ENCODE results near the gene HHIP. TPM values are rescaled to one million over a fixed set of nuclear protein-coding genes. Genes with fewer than 3 reads are reported as not detected.

HHIP gene
- total and polyA plus RNA-seq, 8 donors: 0.12 to 25.3 (median 0.65) TPM

- DNase-seq: no peak
- 54 to 60% methylated on average over 1 of the region's 1 CpG for WGBS, 2 donors
- peaks cover 0 to 12% (median 0%) of the 10 kb centered on the region in 3 donors for H3K4me1 ChIP-seq
- no peaks in the 10 kb centered on the region for H3K9me3 ChIP-seq
- FAIRE-seq: no peak
- H3K27ac ChIP-seq: no peak overlapping the region
- peak in 1 of 4 donors; percentile 31 for ATAC-seq
- no peaks in the 10 kb centered on the region for H3K27me3 ChIP-seq
- H3K36me3 ChIP-seq: no peaks in the 10 kb centered on the region
- intact Hi-C loops (cut with DNase I): no loop called here
- TF ChIP-seq, protein P1, sequence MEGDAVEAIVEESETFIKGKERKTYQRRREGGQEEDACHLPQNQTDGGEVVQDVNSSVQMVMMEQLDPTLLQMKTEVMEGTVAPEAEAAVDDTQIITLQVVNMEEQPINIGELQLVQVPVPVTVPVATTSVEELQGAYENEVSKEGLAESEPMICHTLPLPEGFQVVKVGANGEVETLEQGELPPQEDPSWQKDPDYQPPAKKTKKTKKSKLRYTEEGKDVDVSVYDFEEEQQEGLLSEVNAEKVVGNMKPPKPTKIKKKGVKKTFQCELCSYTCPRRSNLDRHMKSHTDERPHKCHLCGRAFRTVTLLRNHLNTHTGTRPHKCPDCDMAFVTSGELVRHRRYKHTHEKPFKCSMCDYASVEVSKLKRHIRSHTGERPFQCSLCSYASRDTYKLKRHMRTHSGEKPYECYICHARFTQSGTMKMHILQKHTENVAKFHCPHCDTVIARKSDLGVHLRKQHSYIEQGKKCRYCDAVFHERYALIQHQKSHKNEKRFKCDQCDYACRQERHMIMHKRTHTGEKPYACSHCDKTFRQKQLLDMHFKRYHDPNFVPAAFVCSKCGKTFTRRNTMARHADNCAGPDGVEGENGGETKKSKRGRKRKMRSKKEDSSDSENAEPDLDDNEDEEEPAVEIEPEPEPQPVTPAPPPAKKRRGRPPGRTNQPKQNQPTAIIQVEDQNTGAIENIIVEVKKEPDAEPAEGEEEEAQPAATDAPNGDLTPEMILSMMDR (IDR thresholded peaks at IDR 0.05): no peak
- H3K4me3 ChIP-seq: no peak overlapping the region
Observed at GRCh38 chr4:144687466-144687865, 41.5 kb downstream of the HHIP start.

- no peak overlapping the region for H3K4me3 ChIP-seq
- no peak overlapping the region for H3K27ac ChIP-seq
- DNase-seq: no peak
- H3K9me3 ChIP-seq: no peaks in the 10 kb centered on the region
- H3K27me3 ChIP-seq: no peaks in the 10 kb centered on the region
- WGBS, 2 donors: 27 to 28% methylated on average over 3 of the region's 3 CpGs
- FAIRE-seq: no peak
- TF ChIP-seq, protein P1 (IDR thresholded peaks at IDR 0.05): no peak
- no peaks in the 10 kb centered on the region for H3K36me3 ChIP-seq
- intact Hi-C loops (cut with DNase I): no loop called here
- H3K4me1 ChIP-seq: peaks cover 0 to 6% (median 0%) of the 10 kb centered on the region in 3 donors
- peak; percentile 24 to 75 (median 56) for ATAC-seq
Observed at GRCh38 chr4:144688035-144688569, 42.1 kb downstream of the HHIP start.

DNA sequence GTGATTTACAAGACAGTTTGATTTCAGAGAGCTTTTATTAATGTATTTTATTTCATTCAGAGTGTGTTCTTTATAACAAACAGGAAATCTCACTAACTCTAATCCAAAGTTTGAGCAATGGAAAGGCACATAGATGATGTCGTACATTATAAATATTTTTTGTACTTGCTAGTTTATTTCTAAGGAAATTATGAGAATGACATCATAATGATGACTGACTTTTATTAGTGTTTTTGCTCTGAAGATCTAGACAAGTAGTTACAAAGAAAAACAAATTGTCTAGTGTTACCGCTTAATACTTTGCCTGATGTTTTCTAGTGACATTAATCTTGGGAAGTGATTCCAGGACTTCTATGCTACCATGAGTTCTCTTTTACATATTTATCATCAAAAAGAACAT, 43.2 kb downstream of the HHIP start:
- TF ChIP-seq, protein P1 (IDR thresholded peaks at IDR 0.05): no peak
- no peaks in the 10 kb centered on the region for H3K27me3 ChIP-seq
- H3K27ac ChIP-seq: no peak overlapping the region
- FAIRE-seq: no peak
- peaks cover 0 to 4% (median 0%) of the 10 kb centered on the region in 3 donors for H3K4me1 ChIP-seq
- intact Hi-C loops (cut with DNase I): no loop called here
- 86% methylated on average over 2 of the region's 2 CpGs for WGBS, 2 donors
- H3K4me3 ChIP-seq: no peak overlapping the region
- no peaks in the 10 kb centered on the region for H3K36me3 ChIP-seq
- no peak for DNase-seq
- H3K9me3 ChIP-seq: no peaks in the 10 kb centered on the region
- ATAC-seq: no peak

DNA sequence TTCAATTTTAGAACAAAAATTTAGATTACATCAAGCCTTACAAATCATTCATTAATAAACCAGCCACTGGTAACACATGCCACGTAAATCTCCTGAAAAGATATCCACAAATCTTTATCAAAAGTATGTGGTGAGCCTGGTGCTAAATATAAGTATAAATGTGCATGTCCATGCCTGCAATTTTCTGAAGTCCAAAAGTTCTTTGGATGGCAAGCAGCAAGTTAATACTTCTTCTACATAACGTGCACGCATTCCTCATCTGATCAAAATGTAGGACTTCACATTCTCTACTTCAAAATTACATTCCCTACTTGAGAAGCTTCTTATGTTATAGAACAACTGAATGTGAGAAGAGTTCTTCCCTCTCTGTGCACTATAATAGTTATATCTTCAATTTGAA, 49.8 kb downstream of the HHIP start:
- H3K36me3 ChIP-seq: no peaks in the 10 kb centered on the region
- no peak for DNase-seq
- H3K27me3 ChIP-seq: no peaks in the 10 kb centered on the region
- WGBS, 2 donors: 85 to 90% methylated on average over 3 of the region's 3 CpGs
- no peaks in the 10 kb centered on the region for H3K9me3 ChIP-seq
- H3K27ac ChIP-seq: no peak overlapping the region
- no peak for ATAC-seq
- no peak overlapping the region for H3K4me3 ChIP-seq
- H3K4me1 ChIP-seq: no peaks in the 10 kb centered on the region
- no peak for FAIRE-seq
- TF ChIP-seq, protein P1 (IDR thresholded peaks at IDR 0.05): no peak
- intact Hi-C loops (cut with DNase I): no loop called here

GRCh38 chr4:144696376-144696775, 50.4 kb downstream of the HHIP start:
- Histone ChIP-seq H3K27me3 (no peaks in the 10 kb centered on the region), H3K4me3 (no peak overlapping the region), H3K4me1 (no peaks in the 10 kb centered on the region), H3K36me3 (no peaks in the 10 kb centered on the region), H3K9me3 (no peaks in the 10 kb centered on the region), H3K27ac (no peak overlapping the region)
- FAIRE-seq (no peak), DNase-seq (no peak), ATAC-seq (no peak)
- intact Hi-C loops (cut with DNase I): no loop called here
- TF ChIP-seq, protein P1 (IDR thresholded peaks at IDR 0.05): no peak
